Testis (tissue), 3 donors: ENCODE results near the gene S100B. TPM values are rescaled to one million over a fixed set of nuclear protein-coding genes. Genes with fewer than 3 reads are reported as not detected.

Experiments
- DNase-seq: peaks from one replicate; pipeline ENCODE4 v3.0.0-alpha.2; 2019
- H3K27ac ChIP-seq, 2 donors: fragments of 200-600 bp; sonication (generic); one replicate each; pipeline ENCODE4 v1.5.1; 2019
- H3K27me3 ChIP-seq: fragments of 200-600 bp; sonication (generic); one replicate; pipeline ENCODE4 v1.5.1; 2019
- H3K36me3 ChIP-seq: fragments of 200-600 bp; sonication (generic); one replicate; pipeline ENCODE4 v1.5.1; 2017; ENCODE audit warnings: low read depth; ENCODE audit errors: missing control alignments
- H3K4me1 ChIP-seq: fragments of 200-600 bp; sonication (generic); one replicate; pipeline ENCODE4 v1.5.1; 2019
- H3K4me3 ChIP-seq, 2 donors: fragments of 200-600 bp; sonication (generic); one replicate each; pipeline ENCODE4 v1.5.1; 2017 to 2019
- H3K9me3 ChIP-seq: fragments of 200-600 bp; sonication (generic); one replicate; pipeline ENCODE4 v1.5.1; 2017
- POLR2A ChIP-seq: fragments of 450-650 bp; IDR thresholded peaks from one replicate; pipeline ENCODE4 v1.6.1; 2017; ENCODE audit warnings: antibody characterized with exemption, mild to moderate bottlenecking, moderate library complexity
- WGBS, 2 donors: methylation state at CpG; one replicate each; pipeline ENCODE4 v1.1.5; 2018; 5-methylcytosine and 5-hydroxymethylcytosine counted together
- intact Hi-C: fragments of 100-400 bp; cut with DNase I; formaldehyde crosslinking; loops from one replicate; pipeline ENCODE4 v1.15.1; 2023; ENCODE audit warnings: low total_unique reads
- polyA plus RNA-seq: library from polyadenylated mRNA; stranded (reverse); fragments of 350-450 nt; fragmentation: Illumina TruSeq; extraction: RNeasy Lipid Tissue Mini Kit (QIAGEN cat#74804); gene quantifications from one replicate; pipeline ENCODE4 v1.2.3, GENCODE V29; 2014; ENCODE audit warnings: low read depth, low replicate concordance; ENCODE audit not compliant: insufficient read depth
- total RNA-seq, 2 donors: library from RNA; depleted of rRNA; stranded (reverse); fragments of >200 nt; gene quantifications; one replicate each; pipeline ENCODE4 v1.2.3, GENCODE V29; 2016
- TF ChIP-seq, protein P1 (sequence below), 3 experiments: fragments of 450-650 bp in 2 of 3; fragments of 200-600 bp in 1 of 3; sonication (generic) in 1 of 3; IDR thresholded peaks; one replicate each; pipeline ENCODE4 v1.5.1; 2016 to 2019; ENCODE audit warnings: antibody characterized with exemption in 3 of 3, mild to moderate bottlenecking in 2 of 3, moderate library complexity in 1 of 3

Gene S100B
- total and polyA plus RNA-seq, 3 donors from 2014 or later, result 2.7 to 7.4 (median 7.1) TPM

- no peaks in the 10 kb centered on the region for H3K9me3 ChIP-seq
- 91 to 97% methylated on average over 12 to 15 of the region's 15 CpGs for WGBS, 2 donors
- DNase-seq, result no peak
- H3K36me3 ChIP-seq, result no peaks in the 10 kb centered on the region
- H3K4me3 ChIP-seq, result no peak overlapping the region
- H3K27me3 ChIP-seq, result no peaks in the 10 kb centered on the region
- no peak for TF ChIP-seq POLR2A
- TF ChIP-seq, protein P1, sequence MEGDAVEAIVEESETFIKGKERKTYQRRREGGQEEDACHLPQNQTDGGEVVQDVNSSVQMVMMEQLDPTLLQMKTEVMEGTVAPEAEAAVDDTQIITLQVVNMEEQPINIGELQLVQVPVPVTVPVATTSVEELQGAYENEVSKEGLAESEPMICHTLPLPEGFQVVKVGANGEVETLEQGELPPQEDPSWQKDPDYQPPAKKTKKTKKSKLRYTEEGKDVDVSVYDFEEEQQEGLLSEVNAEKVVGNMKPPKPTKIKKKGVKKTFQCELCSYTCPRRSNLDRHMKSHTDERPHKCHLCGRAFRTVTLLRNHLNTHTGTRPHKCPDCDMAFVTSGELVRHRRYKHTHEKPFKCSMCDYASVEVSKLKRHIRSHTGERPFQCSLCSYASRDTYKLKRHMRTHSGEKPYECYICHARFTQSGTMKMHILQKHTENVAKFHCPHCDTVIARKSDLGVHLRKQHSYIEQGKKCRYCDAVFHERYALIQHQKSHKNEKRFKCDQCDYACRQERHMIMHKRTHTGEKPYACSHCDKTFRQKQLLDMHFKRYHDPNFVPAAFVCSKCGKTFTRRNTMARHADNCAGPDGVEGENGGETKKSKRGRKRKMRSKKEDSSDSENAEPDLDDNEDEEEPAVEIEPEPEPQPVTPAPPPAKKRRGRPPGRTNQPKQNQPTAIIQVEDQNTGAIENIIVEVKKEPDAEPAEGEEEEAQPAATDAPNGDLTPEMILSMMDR (IDR thresholded peaks at IDR 0.05), result no peak
- H3K4me1 ChIP-seq, result no peaks in the 10 kb centered on the region
- H3K27ac ChIP-seq, result no peak overlapping the region
- intact Hi-C loops, result no loop called here
Observed at GRCh38 chr21:46567348-46567747, 37.5 kb downstream of the S100B start.

DNA sequence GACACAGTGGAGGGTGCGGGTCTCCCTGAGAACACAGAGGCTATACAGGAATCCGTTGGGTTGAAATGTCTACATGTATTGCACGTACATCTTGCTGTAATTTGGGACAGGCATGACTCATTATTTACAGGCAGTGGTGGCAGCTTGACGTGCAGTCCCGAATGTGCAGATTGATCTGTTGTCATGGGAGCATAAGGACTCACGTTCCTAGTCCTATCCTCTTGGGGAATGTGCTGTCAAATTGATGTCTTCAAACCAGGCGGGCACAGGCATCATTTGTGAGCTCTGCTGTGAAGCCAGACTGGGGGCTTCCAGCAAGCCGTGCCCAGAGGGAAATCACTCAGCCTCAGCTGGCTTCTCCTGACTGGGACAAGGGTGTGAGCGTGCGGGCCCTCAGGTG lies 40.5 kb downstream of the S100B start:
- intact Hi-C loops, result no loop called here
- no peak for TF ChIP-seq POLR2A
- TF ChIP-seq, protein P1 (IDR thresholded peaks at IDR 0.05), result no peak
- 88 to 98% methylated on average over 9 to 10 of the region's 10 CpGs for WGBS, 2 donors
- DNase-seq, result no peak
- Histone ChIP-seq H3K4me3 (no peak overlapping the region), H3K9me3 (no peaks in the 10 kb centered on the region), H3K36me3 (no peaks in the 10 kb centered on the region), H3K4me1 (peaks cover 11% of the 10 kb centered on the region), H3K27ac (no peak overlapping the region), H3K27me3 (no peaks in the 10 kb centered on the region)

- no peak overlapping the region for H3K4me3 ChIP-seq
- peaks cover 14% of the 10 kb centered on the region for H3K4me1 ChIP-seq
- intact Hi-C loops, result no loop called here
- H3K9me3 ChIP-seq, result no peaks in the 10 kb centered on the region
- H3K27ac ChIP-seq, result no peak overlapping the region
- H3K27me3 ChIP-seq, result no peaks in the 10 kb centered on the region
- no peaks in the 10 kb centered on the region for H3K36me3 ChIP-seq
- no peak for DNase-seq
- 89 to 95% methylated on average over 11 to 14 of the region's 14 CpGs for WGBS, 2 donors
- TF ChIP-seq, protein P1 (IDR thresholded peaks at IDR 0.05), result no peak
- TF ChIP-seq POLR2A, result no peak
Observed at GRCh38 chr21:46562964-46563607, 41.8 kb downstream of the S100B start.

DNA sequence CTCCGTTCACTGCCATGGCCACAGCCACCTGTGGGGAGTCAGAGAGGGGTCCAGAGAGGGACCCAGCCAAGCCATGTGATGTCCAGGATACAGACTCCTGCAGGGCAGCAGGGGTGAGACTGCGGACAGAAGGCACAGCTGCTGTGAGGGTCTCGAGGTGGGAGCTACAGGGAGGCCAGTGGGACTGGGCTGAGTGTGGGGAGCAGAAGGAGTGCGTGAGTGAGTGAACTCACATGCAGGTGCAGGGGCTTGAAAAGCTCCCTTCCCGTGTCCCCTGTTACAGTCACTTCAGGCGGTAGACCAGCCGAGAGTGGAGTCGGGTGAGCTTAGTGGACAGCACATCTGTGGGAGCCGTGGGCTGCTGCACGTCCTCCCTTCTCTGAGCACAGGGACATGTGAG lies 42.4 kb downstream of the S100B start:
- TF ChIP-seq, protein P1 (IDR thresholded peaks at IDR 0.05), result no peak
- no peak for TF ChIP-seq POLR2A
- no peaks in the 10 kb centered on the region for H3K36me3 ChIP-seq

More for the DNA sequence above, 42.4 kb downstream of the S100B start:
- Histone ChIP-seq H3K4me3 (no peak overlapping the region), H3K27ac (no peak overlapping the region), H3K27me3 (no peaks in the 10 kb centered on the region), H3K4me1 (peaks cover 14% of the 10 kb centered on the region), H3K9me3 (no peaks in the 10 kb centered on the region)
- WGBS, 2 donors, result 86 to 89% methylated on average over 8 to 10 of the region's 10 CpGs
- DNase-seq, result no peak
- intact Hi-C loops, result no loop called here
